Ascending aorta (tissue), 2 donors: ENCODE measurements around the gene OIT3. TPM values are rescaled to one million over a fixed set of nuclear protein-coding genes. Genes with fewer than 3 reads are reported as not detected.

ENCODE experiments used
- DNase-seq, 2 donors: peaks; one replicate each; pipeline ENCODE4 v3.0.0-alpha.2; 2019; ENCODE audit warnings: low spot score in 2 of 2
- H3K27ac ChIP-seq, 2 donors: fragments of 200-600 bp; sonication (generic); one replicate each; pipeline ENCODE4 v1.5.1; 2016 to 2017; ENCODE audit warnings: mild to moderate bottlenecking in 1 of 2
- H3K27me3 ChIP-seq: fragments of 200-600 bp; sonication (generic); one replicate; pipeline ENCODE4 v1.5.1; 2017
- H3K36me3 ChIP-seq, 2 donors: fragments of 200-600 bp; sonication (generic); one replicate each; pipeline ENCODE4 v1.5.1; 2016
- H3K4me1 ChIP-seq, 2 donors: fragments of 200-600 bp; sonication (generic); one replicate each; pipeline ENCODE4 v1.5.1; 2016 to 2017; ENCODE audit warnings: mild to moderate bottlenecking in 1 of 2
- H3K4me3 ChIP-seq, 2 donors: fragments of 200-600 bp; sonication (generic); one replicate each; pipeline ENCODE4 v1.5.1; 2016 to 2017; ENCODE audit warnings: mild to moderate bottlenecking in 1 of 2
- H3K9me3 ChIP-seq, 2 donors: fragments of 200-600 bp; sonication (generic); one replicate each; pipeline ENCODE4 v1.5.1; 2016
- intact Hi-C: fragments of 100-400 bp; cut with DNase I; formaldehyde crosslinking; loops from one replicate; pipeline ENCODE4 v1.15.1; 2023
- total RNA-seq: library from RNA; depleted of rRNA; stranded (reverse); fragments of >200 nt; gene quantifications from one replicate; pipeline ENCODE4 v1.1.0, GENCODE V29; 2016
- TF ChIP-seq, protein P1 (sequence below), 3 experiments: fragments of 200-600 bp in 2 of 3; fragments of 450-650 bp in 1 of 3; sonication (generic) in 2 of 3; IDR thresholded peaks; one replicate each; pipeline ENCODE4 v1.5.1; 2016 to 2019; ENCODE audit warnings: antibody characterized with exemption in 3 of 3, mild to moderate bottlenecking in 1 of 3, moderate library complexity in 1 of 3

Gene OIT3
- total RNA-seq, 1 donor from 2014 or later, result not detected

DNA sequence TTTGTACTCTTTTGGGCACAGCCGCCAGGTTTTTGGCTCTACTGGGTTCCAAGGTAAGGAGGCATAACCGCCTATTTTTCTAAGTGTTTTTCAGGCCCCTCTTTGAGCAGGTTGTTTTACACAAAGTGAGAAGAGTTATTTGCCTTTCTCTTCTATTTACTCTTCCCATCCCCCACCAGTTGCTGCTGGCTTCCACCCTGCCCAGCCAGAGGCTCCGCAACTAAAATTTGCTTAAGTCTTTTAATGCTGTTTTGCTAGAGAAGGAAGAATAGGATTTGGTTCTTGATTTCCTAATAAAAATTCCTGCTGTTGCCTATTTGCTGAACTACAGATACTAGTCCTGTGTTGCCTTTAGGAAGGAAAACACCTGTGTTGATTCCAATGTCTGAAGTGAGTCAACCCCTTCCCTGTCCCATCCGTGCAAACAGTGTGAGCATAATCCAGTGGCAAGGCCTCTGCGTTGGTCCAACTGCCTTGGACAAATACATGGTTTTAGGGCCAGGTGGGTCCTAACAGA lies 59.2 kb downstream of the OIT3 start:
- Histone ChIP-seq H3K9me3 (no peaks in the 10 kb centered on the region), H3K4me1 (no peaks in the 10 kb centered on the region), H3K27me3 (no peaks in the 10 kb centered on the region), H3K36me3 (no peaks in the 10 kb centered on the region), H3K4me3 (no peak overlapping the region), H3K27ac (no peak overlapping the region)
- DNase-seq, result no peak
- intact Hi-C loops, result no loop called here
- TF ChIP-seq, protein P1, sequence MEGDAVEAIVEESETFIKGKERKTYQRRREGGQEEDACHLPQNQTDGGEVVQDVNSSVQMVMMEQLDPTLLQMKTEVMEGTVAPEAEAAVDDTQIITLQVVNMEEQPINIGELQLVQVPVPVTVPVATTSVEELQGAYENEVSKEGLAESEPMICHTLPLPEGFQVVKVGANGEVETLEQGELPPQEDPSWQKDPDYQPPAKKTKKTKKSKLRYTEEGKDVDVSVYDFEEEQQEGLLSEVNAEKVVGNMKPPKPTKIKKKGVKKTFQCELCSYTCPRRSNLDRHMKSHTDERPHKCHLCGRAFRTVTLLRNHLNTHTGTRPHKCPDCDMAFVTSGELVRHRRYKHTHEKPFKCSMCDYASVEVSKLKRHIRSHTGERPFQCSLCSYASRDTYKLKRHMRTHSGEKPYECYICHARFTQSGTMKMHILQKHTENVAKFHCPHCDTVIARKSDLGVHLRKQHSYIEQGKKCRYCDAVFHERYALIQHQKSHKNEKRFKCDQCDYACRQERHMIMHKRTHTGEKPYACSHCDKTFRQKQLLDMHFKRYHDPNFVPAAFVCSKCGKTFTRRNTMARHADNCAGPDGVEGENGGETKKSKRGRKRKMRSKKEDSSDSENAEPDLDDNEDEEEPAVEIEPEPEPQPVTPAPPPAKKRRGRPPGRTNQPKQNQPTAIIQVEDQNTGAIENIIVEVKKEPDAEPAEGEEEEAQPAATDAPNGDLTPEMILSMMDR (IDR thresholded peaks at IDR 0.05), result no peak

DNA sequence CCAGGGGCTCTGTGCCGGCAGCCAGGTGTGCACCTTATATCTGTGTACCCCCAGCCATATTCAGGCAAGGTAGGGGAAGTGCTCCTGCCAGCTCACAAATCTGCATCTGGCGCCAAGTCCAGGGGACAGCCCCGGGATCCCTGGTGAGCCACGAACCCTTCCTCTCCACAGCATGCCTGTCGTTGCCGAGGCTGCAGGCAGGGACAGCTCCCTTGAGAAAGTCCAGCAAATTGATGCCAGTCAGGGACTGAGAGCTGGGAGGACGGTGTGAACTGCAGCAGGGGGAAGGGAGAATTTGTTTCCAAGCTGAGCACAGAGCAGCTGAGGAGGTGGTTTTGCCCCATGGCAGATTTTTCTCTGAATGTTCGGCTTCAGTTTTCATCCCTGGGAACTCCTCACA lies 60.1 kb downstream of the OIT3 start:
- TF ChIP-seq, protein P1 (IDR thresholded peaks at IDR 0.05), result no peak
- Histone ChIP-seq H3K36me3 (no peaks in the 10 kb centered on the region), H3K27ac (no peak overlapping the region), H3K9me3 (no peaks in the 10 kb centered on the region), H3K4me1 (no peaks in the 10 kb centered on the region), H3K27me3 (no peaks in the 10 kb centered on the region), H3K4me3 (no peak overlapping the region)
- DNase-seq, result no peak
- intact Hi-C loops, result no loop called here

DNA sequence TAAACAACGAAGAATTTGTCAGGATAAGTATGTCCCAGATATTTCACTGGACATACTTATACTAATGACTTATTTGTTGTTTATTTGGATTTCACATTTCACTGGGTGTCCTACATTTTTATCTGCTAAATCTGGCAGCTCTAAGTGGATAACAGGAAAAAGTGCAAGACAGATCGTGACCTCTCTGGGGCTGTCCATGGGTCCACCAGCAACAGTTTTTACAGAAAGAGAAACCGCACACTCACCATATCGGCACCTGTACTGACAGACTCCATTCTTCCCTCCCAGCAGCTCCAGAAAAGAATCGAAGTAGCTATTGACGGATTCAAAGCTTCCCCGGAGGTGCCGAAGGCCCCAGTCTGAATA lies 60.7 kb downstream of the OIT3 start:
- H3K36me3 ChIP-seq, result no peaks in the 10 kb centered on the region
- TF ChIP-seq, protein P1 (IDR thresholded peaks at IDR 0.05), result no peak
- intact Hi-C loops, result no loop called here
- H3K9me3 ChIP-seq, result no peaks in the 10 kb centered on the region
- no peak for DNase-seq
- H3K4me1 ChIP-seq, result no peaks in the 10 kb centered on the region
- no peaks in the 10 kb centered on the region for H3K27me3 ChIP-seq
- no peak overlapping the region for H3K27ac ChIP-seq
- no peak overlapping the region for H3K4me3 ChIP-seq

DNA sequence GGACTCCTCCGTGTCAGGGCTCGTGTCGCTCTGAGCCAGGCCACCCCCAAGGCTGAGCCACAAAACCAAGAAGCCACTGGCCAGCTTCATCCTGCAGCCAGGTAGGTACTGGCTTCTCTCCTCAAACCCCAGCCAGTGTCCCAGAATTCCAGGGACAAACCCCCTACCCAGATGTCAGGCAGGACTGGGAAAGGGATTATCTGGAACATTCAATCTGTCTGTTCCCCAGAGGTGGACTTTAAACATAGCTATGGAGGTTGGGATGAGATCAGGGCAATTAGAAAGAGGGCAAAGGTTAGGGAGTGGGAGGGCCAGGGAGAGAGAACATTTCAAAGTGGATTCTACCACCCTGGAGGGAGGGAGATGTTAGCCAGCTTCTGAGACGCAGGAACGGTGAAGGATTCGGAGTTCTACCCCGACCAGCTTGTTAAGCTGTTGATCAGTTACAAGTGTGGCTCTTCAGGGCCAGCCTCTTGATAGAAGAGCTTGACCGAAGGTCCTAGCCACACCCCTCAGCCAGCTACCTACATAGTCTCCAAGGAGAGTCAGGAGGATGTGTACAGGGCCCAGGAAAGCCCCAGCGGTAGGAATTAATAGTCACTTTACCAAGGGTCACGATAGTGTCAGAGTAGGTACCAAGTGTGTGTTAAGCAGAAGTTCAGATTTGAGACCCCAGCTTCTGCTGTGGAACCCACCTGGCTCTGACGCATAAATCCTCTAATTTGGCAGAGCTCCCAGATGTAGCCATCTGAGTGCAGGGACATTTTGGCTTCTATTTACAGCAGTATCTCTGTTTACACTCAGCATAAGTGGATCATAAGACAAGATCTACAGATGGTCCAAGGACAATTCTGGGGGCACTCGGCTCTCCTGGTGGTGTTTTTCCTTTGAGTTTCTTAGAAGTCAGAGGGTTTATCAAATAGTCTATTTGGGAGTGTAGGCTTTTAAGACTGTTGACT lies 61.3 kb downstream of the OIT3 start, which contains the start of gene PLA2G12B:
TSS of gene PLA2G12B (minus strand) at position 211 of the 959 bp plus-strand sequence. CDS start at position 90, 121 bp downstream.
- H3K36me3 ChIP-seq, result no peaks in the 10 kb centered on the region
- no peak for DNase-seq
- no peak within 1 kb of the TSS for H3K4me3 ChIP-seq
- no peaks in the 10 kb centered on the region for H3K9me3 ChIP-seq
- TF ChIP-seq, protein P1 (IDR thresholded peaks at IDR 0.05), result no peak
- intact Hi-C loops, result no loop called here
- H3K27me3 ChIP-seq, result no peaks in the 10 kb centered on the region
- no peak within 1 kb of the TSS for H3K27ac ChIP-seq
- H3K4me1 ChIP-seq, result no peaks in the 10 kb centered on the region

DNA sequence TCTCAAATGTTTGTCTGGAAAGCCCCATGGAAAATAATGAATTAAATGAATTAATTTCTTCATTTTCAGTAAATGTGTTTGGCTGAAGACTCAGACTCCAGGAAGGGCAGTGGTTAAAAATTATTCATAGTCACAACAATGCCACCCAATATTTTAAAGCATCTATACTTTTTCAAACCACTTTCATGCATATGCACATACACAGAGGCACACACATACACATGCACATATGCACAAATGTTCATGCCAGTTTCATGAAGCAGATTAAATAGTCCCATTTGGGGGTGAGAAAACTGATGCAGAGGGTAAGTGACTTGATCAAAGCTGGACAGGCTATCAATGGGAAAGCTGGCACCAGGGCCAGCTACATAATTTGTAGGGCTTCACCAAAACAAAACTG lies 62.5 kb downstream of the OIT3 start:
- H3K36me3 ChIP-seq, result no peaks in the 10 kb centered on the region
- intact Hi-C loops, result no loop called here
- no peak overlapping the region for H3K27ac ChIP-seq
- H3K27me3 ChIP-seq, result no peaks in the 10 kb centered on the region
- no peak overlapping the region for H3K4me3 ChIP-seq
- TF ChIP-seq, protein P1 (IDR thresholded peaks at IDR 0.05), result no peak
- DNase-seq, result no peak
- H3K9me3 ChIP-seq, result no peaks in the 10 kb centered on the region
- H3K4me1 ChIP-seq, result no peaks in the 10 kb centered on the region
